B cell (primary cell): ENCODE results near the gene CSE1L. TPM values are rescaled to one million over a fixed set of nuclear protein-coding genes. Genes with fewer than 3 reads are reported as not detected.

Source experiments
- ATAC-seq: fragments of 200-7000 bp; cut with Tn5 transposase; one replicate; pipeline ENCODE4 v1.10.0; 2021; ENCODE audit warnings: low read depth, mild to moderate bottlenecking, moderate number of reproducible peaks, moderate library complexity
- CTCF ChIA-PET: fragments of 350-600 bp; sonication (Branson Sonifier 250); formaldehyde crosslinking; loops from one replicate; lab custom pipeline; 2021; ENCODE audit warnings: antibody characterized with exemption, inconsistent platforms; lab: Charles Lee
- POLR2A ChIA-PET: fragments of 350-600 bp; sonication (Branson Sonifier 250); formaldehyde crosslinking; loops from one replicate; lab custom pipeline; 2021; ENCODE audit warnings: antibody characterized with exemption; lab: Charles Lee
- DNase-seq: peaks from one replicate; pipeline ENCODE4 v3.0.0; 2013
- H2AFZ ChIP-seq: 2 replicates; pipeline ENCODE4 v1.6.1; 2012; ENCODE audit warnings: mild to moderate bottlenecking, low read depth, low read length; ENCODE audit not compliant: insufficient read depth, poor library complexity, severe bottlenecking
- H3K27ac ChIP-seq, 2 donors: 1 replicate in 1 of 2; 2 replicates in 1 of 2; pipeline ENCODE4 v1.5.1; 2012 to 2013; ENCODE audit warnings: low read length in 2 of 2, mild to moderate bottlenecking in 2 of 2, moderate library complexity in 1 of 2
- H3K27me3 ChIP-seq, 4 experiments: fragments of 200-600 bp in 1 of 4; sonication (generic) in 1 of 4; replicated peaks in 1 of 4; 1 replicate in 2 of 4; 2 replicates in 2 of 4; pipeline versions ENCODE4 v1.6.1 to v1.7.0; 2013 to 2016; ENCODE audit warnings: low read length in 3 of 4, mild to moderate bottlenecking in 2 of 4, mixed read lengths in 1 of 4, moderate library complexity in 1 of 4; ENCODE audit not compliant: insufficient read depth in 4 of 4, control insufficient read depth in 3 of 4; ENCODE audit errors: control extremely low read depth in 1 of 4
- H3K36me3 ChIP-seq, 2 experiments: replicated peaks in 1 of 2; 1 replicate in 1 of 2; 2 replicates in 1 of 2; pipeline versions ENCODE4 v1.6.1 to v1.7.1; 2013; ENCODE audit warnings: low read length in 1 of 2; ENCODE audit not compliant: insufficient read depth in 2 of 2, control insufficient read depth in 1 of 2; ENCODE audit errors: control extremely low read depth in 1 of 2, extremely low read depth in 1 of 2
- H3K4me1 ChIP-seq, 2 donors: fragments of 200-600 bp in 1 of 2; sonication (generic) in 1 of 2; 1 replicate in 1 of 2; 2 replicates in 1 of 2; pipeline versions ENCODE4 v1.5.1 to v1.6.1; 2013 to 2017; ENCODE audit warnings: low read length in 2 of 2; ENCODE audit not compliant: control insufficient read depth in 2 of 2, insufficient read depth in 2 of 2
- H3K4me2 ChIP-seq: replicated peaks from 2 replicates; pipeline ENCODE3; 2012; ENCODE audit warnings: mild to moderate bottlenecking, low read depth, low read length; ENCODE audit not compliant: poor library complexity, severe bottlenecking
- H3K4me3 ChIP-seq, 5 experiments: fragments of 200-600 bp in 1 of 5; sonication (generic) in 1 of 5; 1 replicate in 3 of 5; 2 replicates in 2 of 5; pipeline versions ENCODE4 v1.5.1 to v1.7.0; 2011 to 2016; ENCODE audit warnings: low read length in 4 of 5, mild to moderate bottlenecking in 4 of 5, low read depth in 2 of 5, control low read depth in 1 of 5, moderate library complexity in 1 of 5; ENCODE audit not compliant: insufficient read depth in 1 of 5; ENCODE audit errors: control extremely low read depth in 1 of 5, extremely low read depth in 1 of 5
- H3K79me2 ChIP-seq: fragments of 200-600 bp; sonication (generic); one replicate; pipeline ENCODE4 v1.6.0; 2016; ENCODE audit warnings: low read length; ENCODE audit not compliant: control insufficient read depth, insufficient read depth
- H3K9ac ChIP-seq: fragments of 200-600 bp; sonication (generic); 2 replicates; pipeline ENCODE4 v1.6.1; 2017; ENCODE audit warnings: mild to moderate bottlenecking, low read length, moderate library complexity
- H3K9me3 ChIP-seq, 3 donors: one replicate each; pipeline versions ENCODE4 v1.6.1 to v1.7.1; 2013; ENCODE audit warnings: low read length in 2 of 3; ENCODE audit not compliant: control insufficient read depth in 2 of 3, insufficient read depth in 1 of 3; ENCODE audit errors: control extremely low read depth in 1 of 3
- H4K20me1 ChIP-seq: 2 replicates; pipeline ENCODE4 v1.6.0; 2012; ENCODE audit warnings: mild to moderate bottlenecking, low read length; ENCODE audit not compliant: insufficient read depth, control insufficient read depth, poor library complexity, severe bottlenecking
- H3K27ac Mint-ChIP-seq: one replicate; pipeline ENCODE4 v1.8.0; 2021; ENCODE audit warnings: mixed read lengths
- H3K27me3 Mint-ChIP-seq: one replicate; pipeline ENCODE4 v1.8.0; 2021; ENCODE audit warnings: mixed read lengths
- H3K4me1 Mint-ChIP-seq: one replicate; pipeline ENCODE4 v1.8.0; 2021; ENCODE audit warnings: mixed read lengths
- H3K4me3 Mint-ChIP-seq: one replicate; pipeline ENCODE4 v1.8.0; 2021; ENCODE audit warnings: mixed read lengths
- H3K9me3 Mint-ChIP-seq: one replicate; pipeline ENCODE4 v1.8.0; 2022; ENCODE audit warnings: mixed read lengths; ENCODE audit not compliant: insufficient read depth
- EZH2 ChIP-seq: IDR thresholded peaks from 2 replicates; pipeline ENCODE4 v1.6.1; 2012; ENCODE audit warnings: borderline replicate concordance, low read depth, mild to moderate bottlenecking, moderate library complexity, low read length; ENCODE audit not compliant: insufficient read depth, poor library complexity, severe bottlenecking
- WGBS: methylation state at CpG from one replicate; pipeline ENCODE4 v1.1.5; 2013; ENCODE audit warnings: missing lambda C conversion rate; ENCODE audit not compliant: insufficient coverage; 5-methylcytosine and 5-hydroxymethylcytosine counted together
- intact Hi-C: fragments of 100-400 bp; cut with micrococcal nuclease; formaldehyde crosslinking; loops from one replicate; pipeline ENCODE4 v1.10.0; 2022
- polyA plus RNA-seq: library from polyadenylated mRNA; depleted of rRNA; stranded (reverse); fragments of >200 nt; gene quantifications from 2 replicates; pipeline ENCODE4 v1.2.3, GENCODE V29; 2012
- total RNA-seq, 2 donors: library from RNA; stranded (reverse); fragments of 120-200 nt in 1 of 2; gene quantifications; 1 replicate in 1 of 2; 2 replicates in 1 of 2; pipeline versions ENCODE4 v1.2.3 to v1.2.4, GENCODE V29; 2013 to 2022
- TF ChIP-seq, protein P1 (sequence below): fragments of 200-600 bp; IDR thresholded peaks from one replicate; pipeline ENCODE4 v1.8.0; 2022; ENCODE audit warnings: antibody characterized with exemption, mild to moderate bottlenecking

The CSE1L gene
- total and polyA plus RNA-seq, 2 donors (not counting 1 experiment from before 2014, with no cell fraction given), result 7.6 to 38.0 TPM

DNA sequence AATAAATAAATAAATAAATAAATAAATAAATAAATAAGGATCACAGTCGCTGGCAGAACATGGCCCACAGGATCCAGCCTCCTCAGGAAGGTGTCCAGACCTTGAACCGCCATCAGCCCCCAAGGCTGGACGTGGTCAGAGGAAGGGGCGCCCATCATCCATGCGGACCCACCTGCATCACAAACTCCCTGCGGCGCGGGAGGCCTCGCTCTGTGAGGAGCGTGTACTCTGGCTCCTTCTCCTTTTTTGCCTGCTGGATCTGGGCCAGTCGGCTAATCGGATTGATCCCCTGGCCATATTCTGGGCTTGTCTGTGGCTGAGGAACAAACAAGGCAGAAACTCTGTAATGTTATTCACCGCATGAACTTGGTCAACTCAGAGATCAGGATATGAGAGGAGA is 76.8 kb downstream of the CSE1L start:
- 98% methylated on average over 10 of the region's 13 CpGs for WGBS
- no peak overlapping the region for H3K27ac Mint-ChIP-seq
- Histone ChIP-seq H3K4me3 (no peak overlapping the region), H3K9ac (no peak overlapping the region), H4K20me1 (peaks cover 12% of the 10 kb centered on the region), H3K79me2 (peaks cover 18% of the 10 kb centered on the region), H3K4me1 (no peaks in the 10 kb centered on the region), H3K4me2 (no peak overlapping the region), H3K36me3 (peaks cover 27 to 61% of the 10 kb centered on the region in 2 experiments), H3K9me3 (no peaks in the 10 kb centered on the region), H3K27me3 (no peaks in the 10 kb centered on the region), H3K27ac (no peak overlapping the region), H2AFZ (no peak overlapping the region)
- DNase-seq (no peak), ATAC-seq (no peak)
- CTCF ChIA-PET, result interaction anchor here (0.6 to 1.0 kb wide), 2 partner anchors 10 to 95 kb away, joined by 3 to 5 read pairs; no protein-coding TSS in a partner anchor
- H3K4me1 Mint-ChIP-seq, result no peaks in the 10 kb centered on the region
- no peaks in the 10 kb centered on the region for H3K27me3 Mint-ChIP-seq
- no peak overlapping the region for H3K4me3 Mint-ChIP-seq
- POLR2A ChIA-PET, result no interaction called here
- no peak for TF ChIP-seq EZH2
- TF ChIP-seq, protein P1, sequence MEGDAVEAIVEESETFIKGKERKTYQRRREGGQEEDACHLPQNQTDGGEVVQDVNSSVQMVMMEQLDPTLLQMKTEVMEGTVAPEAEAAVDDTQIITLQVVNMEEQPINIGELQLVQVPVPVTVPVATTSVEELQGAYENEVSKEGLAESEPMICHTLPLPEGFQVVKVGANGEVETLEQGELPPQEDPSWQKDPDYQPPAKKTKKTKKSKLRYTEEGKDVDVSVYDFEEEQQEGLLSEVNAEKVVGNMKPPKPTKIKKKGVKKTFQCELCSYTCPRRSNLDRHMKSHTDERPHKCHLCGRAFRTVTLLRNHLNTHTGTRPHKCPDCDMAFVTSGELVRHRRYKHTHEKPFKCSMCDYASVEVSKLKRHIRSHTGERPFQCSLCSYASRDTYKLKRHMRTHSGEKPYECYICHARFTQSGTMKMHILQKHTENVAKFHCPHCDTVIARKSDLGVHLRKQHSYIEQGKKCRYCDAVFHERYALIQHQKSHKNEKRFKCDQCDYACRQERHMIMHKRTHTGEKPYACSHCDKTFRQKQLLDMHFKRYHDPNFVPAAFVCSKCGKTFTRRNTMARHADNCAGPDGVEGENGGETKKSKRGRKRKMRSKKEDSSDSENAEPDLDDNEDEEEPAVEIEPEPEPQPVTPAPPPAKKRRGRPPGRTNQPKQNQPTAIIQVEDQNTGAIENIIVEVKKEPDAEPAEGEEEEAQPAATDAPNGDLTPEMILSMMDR, result no peak
- no peaks in the 10 kb centered on the region for H3K9me3 Mint-ChIP-seq
- intact Hi-C loops, result no loop called here

- TF ChIP-seq EZH2, result no peak
- TF ChIP-seq, protein P1, result no peak
- Histone ChIP-seq H2AFZ (no peak overlapping the region), H4K20me1 (peaks cover 12% of the 10 kb centered on the region), H3K27me3 (no peaks in the 10 kb centered on the region), H3K79me2 (peaks cover 17% of the 10 kb centered on the region), H3K27ac (no peak overlapping the region), H3K9me3 (no peaks in the 10 kb centered on the region), H3K4me1 (no peaks in the 10 kb centered on the region), H3K4me2 (no peak overlapping the region), H3K9ac (no peak overlapping the region), H3K36me3 (peaks cover 27 to 50% of the 10 kb centered on the region in 2 experiments), H3K4me3 (no peak overlapping the region)
- H3K9me3 Mint-ChIP-seq, result no peaks in the 10 kb centered on the region
- CTCF ChIA-PET, result interaction anchor here (1.0 kb wide), 1 partner anchor 9 kb away, joined by 3 read pairs; no protein-coding TSS in a partner anchor
- WGBS, result 97% methylated on average over 10 of the region's 10 CpGs
- DNase-seq, result no peak
- no peaks in the 10 kb centered on the region for H3K27me3 Mint-ChIP-seq
- H3K4me1 Mint-ChIP-seq, result no peaks in the 10 kb centered on the region
- intact Hi-C loops, result no loop called here
- H3K4me3 Mint-ChIP-seq, result no peak overlapping the region
- POLR2A ChIA-PET, result no interaction called here
- H3K27ac Mint-ChIP-seq, result no peak overlapping the region
- ATAC-seq, result no peak
These were observed 77.9 kb downstream of the CSE1L start for GRCh38 chr20:49123982-49124381.
